ENCODE data around the gene HMGCL. TPM values are rescaled to one million over a fixed set of nuclear protein-coding genes. Genes with fewer than 3 reads are reported as not detected.
A peak's percentile ranks its signal among the peaks of the same experiment; 100 is the strongest.

The HMGCL gene
- total RNA-seq (2021; ENCODE audit: unreplicated experiment) (30.8 TPM), Bru-seq, nascent RNA (percentile 67 among the genes with signal in this experiment), BruChase-seq, experiment 1, labeled RNA remaining after a 2-hour chase (percentile 69 among the genes with signal in this experiment), BruChase-seq, experiment 2, labeled RNA remaining after a 6-hour chase (percentile 68 among the genes with signal in this experiment)
- 34.1 TPM for polyA plus RNA-seq (2012; ENCODE audit: insufficient read length)
- long read RNA-seq, transcript HMGCL-203 (9 exons, 1,600 nt), result major isoform, 45 of 61 reads
- long read RNA-seq, partial matches to known transcripts, result 3 of 61 reads
- long read RNA-seq, other reads (novel, unspliced or antisense), result 9 of 61 reads

GRCh38 chr1:23825076-23825761 lies at the start of gene HMGCL:
HMGCL (minus strand) TSS chr1:23825429; CDS start chr1:23825415, 14 bp downstream.
- TF ChIP-seq, protein P1, sequence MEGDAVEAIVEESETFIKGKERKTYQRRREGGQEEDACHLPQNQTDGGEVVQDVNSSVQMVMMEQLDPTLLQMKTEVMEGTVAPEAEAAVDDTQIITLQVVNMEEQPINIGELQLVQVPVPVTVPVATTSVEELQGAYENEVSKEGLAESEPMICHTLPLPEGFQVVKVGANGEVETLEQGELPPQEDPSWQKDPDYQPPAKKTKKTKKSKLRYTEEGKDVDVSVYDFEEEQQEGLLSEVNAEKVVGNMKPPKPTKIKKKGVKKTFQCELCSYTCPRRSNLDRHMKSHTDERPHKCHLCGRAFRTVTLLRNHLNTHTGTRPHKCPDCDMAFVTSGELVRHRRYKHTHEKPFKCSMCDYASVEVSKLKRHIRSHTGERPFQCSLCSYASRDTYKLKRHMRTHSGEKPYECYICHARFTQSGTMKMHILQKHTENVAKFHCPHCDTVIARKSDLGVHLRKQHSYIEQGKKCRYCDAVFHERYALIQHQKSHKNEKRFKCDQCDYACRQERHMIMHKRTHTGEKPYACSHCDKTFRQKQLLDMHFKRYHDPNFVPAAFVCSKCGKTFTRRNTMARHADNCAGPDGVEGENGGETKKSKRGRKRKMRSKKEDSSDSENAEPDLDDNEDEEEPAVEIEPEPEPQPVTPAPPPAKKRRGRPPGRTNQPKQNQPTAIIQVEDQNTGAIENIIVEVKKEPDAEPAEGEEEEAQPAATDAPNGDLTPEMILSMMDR (IDR thresholded peaks at IDR 0.05), result no peak
- TF ChIP-seq REST (IDR thresholded peaks at IDR 0.05; ENCODE audit: insufficient read depth in 1 of 2, low read depth in 2 of 2, low read length in 1 of 2) (peak in 1 of 2 experiments; percentile 54; a peak in 1 of 4 replicates), POLR2AphosphoS5 (IDR thresholded peaks at IDR 0.05; ENCODE audit: low read depth, low read length) (peak; percentile 92), TCF7L2 (IDR thresholded peaks at IDR 0.05; ENCODE audit: low read depth, low read length) (no peak), SIN3A (IDR thresholded peaks at IDR 0.05; ENCODE audit: borderline replicate concordance, insufficient read depth, low read depth, low read length) (peak; percentile 32; the same call in 1 of the 2 replicates)
- POLR2A ChIA-PET, result interaction anchor here (0.6 kb wide), 1 partner anchor 19 kb away, joined by 4 read pairs; no protein-coding TSS in a partner anchor
- 0 out of 2 replicates have a peak, but pooled peaks cover 5% of the 10 kb centered on the region for H3K4me1 ChIP-seq (ENCODE audit: control insufficient read depth, insufficient read depth, low read length)
- no peaks in the 10 kb centered on the region for H3K9me3 ChIP-seq (ENCODE audit: control insufficient read depth, insufficient read depth, low read depth, low read length)
- peak within 1 kb of the TSS; percentile 87 to 99 for H3K4me3 ChIP-seq (ENCODE audit: low read depth in 2 of 2, low read length in 2 of 2)
- intact Hi-C loops (cut with micrococcal nuclease; ENCODE audit: unreplicated experiment) (no loop called here), in situ Hi-C loops (cut with HindIII; ENCODE audit: low pct_unique_long_range_greater_than_20kb, low sequenced_read_pairs) (no loop called here)
- CTCF ChIA-PET, result no interaction called here
- no peak for DNase-seq (ENCODE audit: low read depth, low spot score)
- H3K27me3 ChIP-seq (ENCODE audit: control insufficient read depth, insufficient read depth, low read length), result no peaks in the 10 kb centered on the region
- no TSS peak for BruUV-seq (replicated peaks)
- no peaks in the 10 kb centered on the region; the same call in 1 of the 2 replicates for H3K36me3 ChIP-seq (ENCODE audit: control insufficient read depth, insufficient read depth, low read length)
- peak within 1 kb of the TSS; percentile 91 for H3K27ac ChIP-seq (ENCODE audit: low read length)
- ATAC-seq, result peak; percentile 98

- Histone ChIP-seq H3K4me1 (ENCODE audit: control insufficient read depth, insufficient read depth, low read length) (0 out of 2 replicates have a peak, but pooled peaks cover 2% of the 10 kb centered on the region), H3K4me3 (ENCODE audit: low read depth in 2 of 2, low read length in 2 of 2) (no peak overlapping the region), H3K9me3 (ENCODE audit: control insufficient read depth, insufficient read depth, low read depth, low read length) (no peaks in the 10 kb centered on the region), H3K27ac (ENCODE audit: low read length) (no peak overlapping the region), H3K36me3 (ENCODE audit: control insufficient read depth, insufficient read depth, low read length) (no peaks in the 10 kb centered on the region), H3K27me3 (ENCODE audit: control insufficient read depth, insufficient read depth, low read length) (no peaks in the 10 kb centered on the region)
- ATAC-seq (no peak), DNase-seq (ENCODE audit: low read depth, low spot score) (no peak)
- CTCF ChIA-PET, result no interaction called here
- TF ChIP-seq REST (IDR thresholded peaks at IDR 0.05; ENCODE audit: insufficient read depth in 1 of 2, low read depth in 2 of 2, low read length in 1 of 2) (no peak), TCF7L2 (IDR thresholded peaks at IDR 0.05; ENCODE audit: low read depth, low read length) (no peak), SIN3A (IDR thresholded peaks at IDR 0.05; ENCODE audit: borderline replicate concordance, insufficient read depth, low read depth, low read length) (no peak), POLR2AphosphoS5 (IDR thresholded peaks at IDR 0.05; ENCODE audit: low read depth, low read length) (no peak)
- TF ChIP-seq, protein P1 (IDR thresholded peaks at IDR 0.05), result no peak
- no TSS peak for BruUV-seq (replicated peaks)
- in situ Hi-C loops (cut with HindIII; ENCODE audit: low pct_unique_long_range_greater_than_20kb, low sequenced_read_pairs), result no loop called here
- POLR2A ChIA-PET, result no interaction called here
- intact Hi-C loops (cut with micrococcal nuclease; ENCODE audit: unreplicated experiment), result no loop called here
Measured at GRCh38 chr1:23872421-23872820, 47.2 kb upstream of the HMGCL start.
